HG03097 (cell line): ENCODE data around the gene SLC2A1.

ENCODE experiments used
- ATAC-seq: cut with Tn5 transposase; IDR thresholded peaks from one replicate; pipeline ENCODE4 v1.9.1; 2021; ENCODE audit not compliant: unreplicated experiment, low FRiP score

Gene SLC2A1

GRCh38 chr1:42981255-42981805 lies 22.7 kb upstream of the SLC2A1 start:
- ATAC-seq = no peak

GRCh38 chr1:42979896-42980800 lies 21.5 kb upstream of the SLC2A1 start:
- ATAC-seq = no peak

GRCh38 chr1:42979036-42979430 lies 20.4 kb upstream of the SLC2A1 start:
- no peak for ATAC-seq

GRCh38 chr1:42978317-42979035 lies 19.8 kb upstream of the SLC2A1 start:
- no peak for ATAC-seq

GRCh38 chr1:42977653-42978052 lies 19.0 kb upstream of the SLC2A1 start:
- ATAC-seq = no peak

- no peak for ATAC-seq
Measured at GRCh38 chr1:42975561-42976225, 17.0 kb upstream of the SLC2A1 start.

GRCh38 chr1:42974767-42975437 lies 16.2 kb upstream of the SLC2A1 start:
- no peak for ATAC-seq

- no peak for ATAC-seq
Measured at GRCh38 chr1:42973799-42974198, 15.1 kb upstream of the SLC2A1 start.

- ATAC-seq = no peak
Measured at GRCh38 chr1:42973286-42973685, 14.6 kb upstream of the SLC2A1 start.

- ATAC-seq = no peak
Measured at GRCh38 chr1:42971841-42972291, 13.2 kb upstream of the SLC2A1 start.

- ATAC-seq = no peak
Measured at GRCh38 chr1:42970143-42970542, 11.5 kb upstream of the SLC2A1 start.

GRCh38 chr1:42968654-42969053 lies 10.0 kb upstream of the SLC2A1 start:
- ATAC-seq = no peak

GRCh38 chr1:42966688-42967612 lies 8.3 kb upstream of the SLC2A1 start:
- ATAC-seq = no peak

- ATAC-seq = no peak
Measured at GRCh38 chr1:42965378-42965777, 6.7 kb upstream of the SLC2A1 start.

GRCh38 chr1:42964044-42964812 lies 5.6 kb upstream of the SLC2A1 start:
- ATAC-seq = no peak

GRCh38 chr1:42963378-42964043 lies 4.8 kb upstream of the SLC2A1 start:
- no peak for ATAC-seq

GRCh38 chr1:42962641-42963377 lies 4.1 kb upstream of the SLC2A1 start:
- no peak for ATAC-seq
